ENCODE measurements around the gene RAB3GAP2. TPM values are rescaled to one million over a fixed set of nuclear protein-coding genes. Genes with fewer than 3 reads are reported as not detected.

RAB3GAP2 gene
- total RNA-seq, 1 donor from 2014 or later, result 39.9 TPM

DNA sequence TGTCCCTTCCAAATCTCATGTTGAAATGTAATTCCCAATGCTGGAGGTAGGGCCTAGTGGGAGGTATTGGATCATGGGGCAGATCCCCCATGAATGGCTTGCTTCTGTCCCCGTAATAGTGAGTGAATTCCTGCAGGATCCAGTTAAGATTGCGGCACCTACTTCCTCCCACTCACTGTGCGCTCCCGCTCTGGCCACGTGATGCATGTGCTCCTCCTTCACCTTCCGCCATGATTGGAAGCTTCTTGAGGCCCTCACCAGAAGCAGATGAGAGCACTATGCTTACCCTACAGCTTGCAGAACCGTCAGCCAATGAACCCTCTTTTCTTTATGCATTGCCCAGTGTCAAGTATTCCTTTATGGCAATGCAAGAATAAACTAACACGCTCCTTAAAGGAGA is 14.9 kb upstream of the RAB3GAP2 start:
- no peaks in the 10 kb centered on the region for H3K9me3 Mint-ChIP-seq (ENCODE audit: unreplicated experiment)
- TF ChIP-seq CTCF (IDR thresholded peaks at IDR 0.05), result no peak
- no peaks in the 10 kb centered on the region for H3K36me3 Mint-ChIP-seq (ENCODE audit: unreplicated experiment)
- H3K27me3 Mint-ChIP-seq (ENCODE audit: unreplicated experiment), result peaks cover 33% of the 10 kb centered on the region
- H3K4me3 Mint-ChIP-seq (ENCODE audit: unreplicated experiment), result no peak overlapping the region
- DNase-seq (ENCODE audit: extremely low spot score, unreplicated experiment), result no peak
- no peaks in the 10 kb centered on the region for H3K4me1 Mint-ChIP-seq (ENCODE audit: unreplicated experiment)
- no peak overlapping the region for H3K27ac Mint-ChIP-seq (ENCODE audit: unreplicated experiment)

GRCh38 chr1:220283625-220284024 is 11.4 kb upstream of the RAB3GAP2 start:
- DNase-seq (ENCODE audit: extremely low spot score, unreplicated experiment), result no peak
- Mint-ChIP-seq H3K4me3 (ENCODE audit: unreplicated experiment) (no peak overlapping the region), H3K4me1 (ENCODE audit: unreplicated experiment) (no peaks in the 10 kb centered on the region), H3K27me3 (ENCODE audit: unreplicated experiment) (peaks cover 7% of the 10 kb centered on the region), H3K36me3 (ENCODE audit: unreplicated experiment) (no peaks in the 10 kb centered on the region), H3K9me3 (ENCODE audit: unreplicated experiment) (no peaks in the 10 kb centered on the region), H3K27ac (ENCODE audit: unreplicated experiment) (no peak overlapping the region)
- TF ChIP-seq CTCF (IDR thresholded peaks at IDR 0.05), result no peak

- Mint-ChIP-seq H3K4me3 (ENCODE audit: unreplicated experiment) (no peak overlapping the region), H3K4me1 (ENCODE audit: unreplicated experiment) (no peaks in the 10 kb centered on the region), H3K36me3 (ENCODE audit: unreplicated experiment) (no peaks in the 10 kb centered on the region), H3K27me3 (ENCODE audit: unreplicated experiment) (peaks cover 13% of the 10 kb centered on the region), H3K9me3 (ENCODE audit: unreplicated experiment) (no peaks in the 10 kb centered on the region), H3K27ac (ENCODE audit: unreplicated experiment) (no peak overlapping the region)
- TF ChIP-seq CTCF (IDR thresholded peaks at IDR 0.05), result peak; percentile 52
- no peak for DNase-seq (ENCODE audit: extremely low spot score, unreplicated experiment)
These were observed 8.9 kb upstream of the RAB3GAP2 start for GRCh38 chr1:220281159-220281574.

GRCh38 chr1:220280249-220280648 is 8.0 kb upstream of the RAB3GAP2 start:
- H3K4me1 Mint-ChIP-seq (ENCODE audit: unreplicated experiment), result no peaks in the 10 kb centered on the region
- H3K27me3 Mint-ChIP-seq (ENCODE audit: unreplicated experiment), result peaks cover 21% of the 10 kb centered on the region
- no peak overlapping the region for H3K27ac Mint-ChIP-seq (ENCODE audit: unreplicated experiment)
- H3K9me3 Mint-ChIP-seq (ENCODE audit: unreplicated experiment), result no peaks in the 10 kb centered on the region
- TF ChIP-seq CTCF (IDR thresholded peaks at IDR 0.05), result no peak
- DNase-seq (ENCODE audit: extremely low spot score, unreplicated experiment), result no peak
- no peak overlapping the region for H3K4me3 Mint-ChIP-seq (ENCODE audit: unreplicated experiment)
- H3K36me3 Mint-ChIP-seq (ENCODE audit: unreplicated experiment), result no peaks in the 10 kb centered on the region

DNA sequence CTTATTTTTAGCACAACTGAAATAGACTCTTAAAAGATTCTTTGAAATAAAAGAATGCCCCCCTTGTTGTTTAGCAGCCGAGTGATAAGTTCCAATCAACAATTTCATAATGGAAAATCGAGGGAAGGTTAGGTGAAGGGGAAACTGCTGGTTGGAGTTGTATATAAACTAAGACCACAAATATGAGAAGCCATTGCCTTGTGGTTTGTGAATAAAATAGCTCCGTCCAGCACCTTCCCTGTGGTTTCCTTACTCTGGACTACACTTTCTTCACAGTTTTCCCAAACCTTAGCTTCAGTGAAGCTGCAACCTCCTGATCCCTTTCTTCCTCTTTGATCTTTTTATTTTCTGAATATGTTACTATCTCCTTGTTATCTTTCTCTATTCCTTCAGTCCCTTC is 6.7 kb upstream of the RAB3GAP2 start:
- no peaks in the 10 kb centered on the region for H3K4me1 Mint-ChIP-seq (ENCODE audit: unreplicated experiment)
- no peak overlapping the region for H3K4me3 Mint-ChIP-seq (ENCODE audit: unreplicated experiment)
- H3K9me3 Mint-ChIP-seq (ENCODE audit: unreplicated experiment), result no peaks in the 10 kb centered on the region
- TF ChIP-seq CTCF (IDR thresholded peaks at IDR 0.05), result no peak
- DNase-seq (ENCODE audit: extremely low spot score, unreplicated experiment), result no peak
- H3K27ac Mint-ChIP-seq (ENCODE audit: unreplicated experiment), result no peak overlapping the region
- no peaks in the 10 kb centered on the region for H3K36me3 Mint-ChIP-seq (ENCODE audit: unreplicated experiment)
- peaks cover 26% of the 10 kb centered on the region for H3K27me3 Mint-ChIP-seq (ENCODE audit: unreplicated experiment)
